Vagina (tissue), 2 donors: Measurements from ENCODE around the gene PIGQ. TPM values are rescaled to one million over a fixed set of nuclear protein-coding genes. Genes with fewer than 3 reads are reported as not detected.

Experiments used
- DNase-seq, 2 donors: peaks; one replicate each; pipeline ENCODE4 v3.0.0-alpha.2; 2017; ENCODE audit errors: extremely low spot score in 2 of 2
- H3K27ac ChIP-seq: fragments of 200-600 bp; sonication (generic); one replicate; pipeline ENCODE4 v1.5.1; 2019
- H3K27me3 ChIP-seq: fragments of 200-600 bp; sonication (generic); one replicate; pipeline ENCODE4 v1.5.1; 2019
- H3K36me3 ChIP-seq, 2 donors: fragments of 200-600 bp; sonication (generic); one replicate each; pipeline ENCODE4 v1.5.1; 2017 to 2019
- H3K4me1 ChIP-seq: fragments of 200-600 bp; sonication (generic); one replicate; pipeline ENCODE4 v1.5.1; 2019
- H3K4me3 ChIP-seq, 2 donors: fragments of 200-600 bp; sonication (generic); 1 replicate in 1 of 2; 2 replicates in 1 of 2; pipeline ENCODE4 v1.5.1; 2016 to 2019
- H3K9me3 ChIP-seq: fragments of 200-600 bp; sonication (generic); one replicate; pipeline ENCODE4 v1.5.1; 2019
- CTCF ChIP-seq, 3 experiments: fragments of 450-650 bp in 2 of 3; fragments of 200-600 bp in 1 of 3; sonication (generic) in 1 of 3; IDR thresholded peaks; one replicate each; pipeline ENCODE4 v1.5.1; 2017 to 2019; ENCODE audit warnings: antibody characterized with exemption in 3 of 3, mild to moderate bottlenecking in 2 of 3, moderate library complexity in 2 of 3
- POLR2A ChIP-seq, 2 donors: fragments of 450-650 bp; IDR thresholded peaks; one replicate each; pipeline ENCODE4 v1.6.1; 2017; ENCODE audit warnings: antibody characterized with exemption in 2 of 2, mild to moderate bottlenecking in 2 of 2, moderate library complexity in 2 of 2
- POLR2AphosphoS5 ChIP-seq, 2 donors: sonication (generic); formaldehyde crosslinking; IDR thresholded peaks; one replicate each; pipeline ENCODE4 v1.9.0; 2017; ENCODE audit warnings: antibody characterized with exemption in 2 of 2, mild to moderate bottlenecking in 2 of 2, low read depth in 1 of 2; ENCODE audit not compliant: insufficient read depth in 1 of 2
- intact Hi-C: fragments of 100-400 bp; cut with DNase I; formaldehyde crosslinking; loops from one replicate; pipeline ENCODE4 v1.15.1; 2023
- total RNA-seq: library from RNA; depleted of rRNA; stranded (reverse); fragments of >200 nt; gene quantifications from one replicate; pipeline ENCODE4 v1.2.3, GENCODE V29; 2016

Gene PIGQ
- total RNA-seq, 1 donor from 2014 or later, result 26.0 TPM

- TF ChIP-seq POLR2A (IDR thresholded peaks at IDR 0.05) (no peak), CTCF (IDR thresholded peaks at IDR 0.05) (no peak), POLR2AphosphoS5 (IDR thresholded peaks at IDR 0.05; ENCODE audit: insufficient read depth in 1 of 2, low read depth in 1 of 2) (no peak)
- Histone ChIP-seq H3K4me1 (peaks cover 23% of the 10 kb centered on the region), H3K4me3 (no peak overlapping the region), H3K27ac (no peak overlapping the region), H3K27me3 (no peaks in the 10 kb centered on the region), H3K36me3 (peaks cover 0 to 20% of the 10 kb centered on the region in 2 donors), H3K9me3 (no peaks in the 10 kb centered on the region)
- no peak for DNase-seq
- intact Hi-C loops, result no loop called here
Measured at GRCh38 chr16:572865-573650, 3.3 kb downstream of the PIGQ start.

DNA sequence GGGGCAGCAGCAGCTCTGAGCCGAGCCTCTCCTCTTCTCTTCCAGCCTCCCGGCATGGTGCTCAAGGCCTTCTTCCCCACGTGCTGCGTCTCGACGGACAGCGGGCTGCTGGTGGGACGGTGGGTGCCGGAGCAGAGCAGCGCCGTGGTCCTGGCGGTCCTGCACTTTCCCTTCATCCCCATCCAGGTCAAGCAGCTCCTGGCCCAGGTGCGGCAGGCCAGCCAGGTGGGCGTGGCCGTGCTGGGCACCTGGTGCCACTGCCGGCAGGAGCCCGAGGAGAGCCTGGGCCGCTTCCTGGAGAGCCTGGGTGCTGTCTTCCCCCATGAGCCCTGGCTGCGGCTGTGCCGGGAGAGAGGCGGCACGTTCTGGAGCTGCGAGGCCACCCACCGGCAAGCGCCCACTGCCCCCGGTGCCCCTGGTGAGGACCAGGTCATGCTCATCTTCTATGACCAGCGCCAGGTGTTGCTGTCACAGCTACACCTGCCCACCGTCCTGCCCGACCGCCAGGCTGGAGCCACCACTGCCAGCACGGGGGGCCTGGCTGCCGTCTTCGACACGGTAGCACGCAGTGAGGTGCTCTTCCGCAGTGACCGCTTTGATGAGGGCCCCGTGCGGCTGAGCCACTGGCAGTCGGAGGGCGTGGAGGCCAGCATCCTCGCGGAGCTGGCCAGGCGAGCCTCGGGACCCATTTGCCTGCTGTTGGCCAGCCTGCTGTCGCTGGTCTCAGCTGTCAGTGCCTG lies 4.4 kb downstream of the PIGQ start:
- Histone ChIP-seq H3K4me3 (no peak overlapping the region), H3K36me3 (peaks cover 0 to 20% of the 10 kb centered on the region in 2 donors), H3K4me1 (peaks cover 11% of the 10 kb centered on the region), H3K27me3 (no peaks in the 10 kb centered on the region), H3K9me3 (no peaks in the 10 kb centered on the region), H3K27ac (no peak overlapping the region)
- DNase-seq, result no peak
- TF ChIP-seq POLR2AphosphoS5 (IDR thresholded peaks at IDR 0.05; ENCODE audit: insufficient read depth in 1 of 2, low read depth in 1 of 2) (no peak), CTCF (IDR thresholded peaks at IDR 0.05) (no peak), POLR2A (IDR thresholded peaks at IDR 0.05) (no peak)
- intact Hi-C loops, result no loop called here

DNA sequence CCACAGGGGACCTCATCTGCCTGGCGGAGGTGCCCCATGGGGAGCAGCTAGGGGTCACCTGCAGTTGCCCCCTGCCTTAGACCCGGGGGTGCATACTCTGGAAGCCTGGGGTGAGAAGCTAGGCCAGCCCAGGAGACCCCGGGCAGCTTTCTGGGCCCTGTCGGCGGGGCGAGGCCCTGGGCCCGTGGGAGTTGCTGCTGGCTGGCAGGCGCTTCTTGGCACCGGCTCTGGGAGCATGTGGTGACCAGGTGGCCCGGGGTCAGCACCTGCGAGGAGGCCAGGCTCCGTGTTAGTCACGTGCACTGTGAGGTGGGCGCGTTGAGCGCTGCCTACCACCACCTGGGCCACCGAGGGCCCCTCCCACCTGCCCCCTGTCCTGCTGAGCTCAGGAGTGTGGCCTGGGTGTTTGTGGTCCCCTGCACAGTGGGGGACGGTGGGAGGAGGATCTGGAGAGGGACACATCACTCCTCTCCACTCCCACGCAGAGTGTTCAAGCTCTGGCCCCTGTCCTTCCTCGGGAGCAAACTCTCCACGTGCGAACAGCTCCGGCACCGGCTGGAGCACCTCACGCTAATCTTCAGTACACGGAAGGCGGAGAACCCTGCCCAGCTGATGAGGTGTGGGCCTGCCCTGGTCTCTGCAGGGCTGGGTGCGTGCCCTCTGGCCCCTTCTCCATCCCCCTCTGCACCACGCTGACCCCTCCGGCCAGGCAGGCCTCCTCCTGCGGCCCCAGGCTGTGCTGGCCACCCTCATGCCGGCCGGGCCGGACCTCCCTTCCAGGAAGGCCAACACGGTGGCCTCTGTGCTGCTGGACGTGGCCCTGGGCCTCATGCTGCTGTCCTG lies 5.8 kb downstream of the PIGQ start:
- no peak overlapping the region for H3K4me3 ChIP-seq
- intact Hi-C loops, result no loop called here
- peaks cover 0 to 20% of the 10 kb centered on the region in 2 donors for H3K36me3 ChIP-seq
- H3K27me3 ChIP-seq, result no peaks in the 10 kb centered on the region
- peaks cover 4% of the 10 kb centered on the region for H3K4me1 ChIP-seq
- TF ChIP-seq POLR2AphosphoS5 (IDR thresholded peaks at IDR 0.05; ENCODE audit: insufficient read depth in 1 of 2, low read depth in 1 of 2), result no peak
- TF ChIP-seq CTCF (IDR thresholded peaks at IDR 0.05), result no peak
- no peak for TF ChIP-seq POLR2A (IDR thresholded peaks at IDR 0.05)
- H3K27ac ChIP-seq, result no peak overlapping the region
- H3K9me3 ChIP-seq, result no peaks in the 10 kb centered on the region
- no peak for DNase-seq

DNA sequence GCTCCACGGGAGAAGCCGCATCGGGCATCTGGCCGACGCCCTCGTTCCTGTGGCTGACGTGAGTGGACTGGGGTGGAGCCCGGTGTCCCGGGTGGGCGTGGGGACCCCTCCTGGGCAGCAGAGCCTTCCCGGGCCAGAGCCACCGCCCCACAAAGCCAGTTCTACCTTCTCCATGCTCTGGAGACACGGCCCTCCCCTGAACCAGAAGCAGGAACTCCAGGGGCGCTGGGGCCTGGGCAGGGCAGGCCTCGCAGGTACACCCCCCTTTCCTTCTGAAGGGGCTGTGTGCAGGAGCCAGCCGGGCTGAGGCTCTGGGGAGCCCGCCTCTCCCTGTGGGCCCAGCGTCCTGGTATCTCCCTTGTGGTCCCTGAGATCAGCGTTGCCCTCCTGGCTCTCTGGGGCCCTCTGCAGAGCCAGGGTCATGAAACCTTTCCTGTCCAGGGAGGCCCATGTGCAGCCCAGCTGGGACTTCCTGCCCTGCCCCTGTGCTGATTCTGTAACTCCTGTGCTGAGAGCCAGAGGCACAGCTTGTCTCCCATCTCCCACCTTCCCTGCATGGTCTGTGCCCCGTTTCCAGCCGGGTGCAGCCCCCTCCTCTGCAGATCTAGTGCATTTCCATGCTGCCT lies 6.5 kb downstream of the PIGQ start:
- Histone ChIP-seq H3K4me1 (no peaks in the 10 kb centered on the region), H3K36me3 (peaks cover 0 to 20% of the 10 kb centered on the region in 2 donors), H3K27ac (no peak overlapping the region), H3K27me3 (no peaks in the 10 kb centered on the region), H3K9me3 (no peaks in the 10 kb centered on the region), H3K4me3 (no peak overlapping the region)
- TF ChIP-seq POLR2A (IDR thresholded peaks at IDR 0.05) (no peak), POLR2AphosphoS5 (IDR thresholded peaks at IDR 0.05; ENCODE audit: insufficient read depth in 1 of 2, low read depth in 1 of 2) (no peak), CTCF (IDR thresholded peaks at IDR 0.05) (no peak)
- no peak for DNase-seq
- intact Hi-C loops, result no loop called here
